ENCODE measurements around the gene DPH6.
"Not testable (repeated sequence)": the region's sequence is repeated elsewhere in the genome, so short reads cannot be mapped to it uniquely, and the experiment has no call there.

DPH6 gene

DNA sequence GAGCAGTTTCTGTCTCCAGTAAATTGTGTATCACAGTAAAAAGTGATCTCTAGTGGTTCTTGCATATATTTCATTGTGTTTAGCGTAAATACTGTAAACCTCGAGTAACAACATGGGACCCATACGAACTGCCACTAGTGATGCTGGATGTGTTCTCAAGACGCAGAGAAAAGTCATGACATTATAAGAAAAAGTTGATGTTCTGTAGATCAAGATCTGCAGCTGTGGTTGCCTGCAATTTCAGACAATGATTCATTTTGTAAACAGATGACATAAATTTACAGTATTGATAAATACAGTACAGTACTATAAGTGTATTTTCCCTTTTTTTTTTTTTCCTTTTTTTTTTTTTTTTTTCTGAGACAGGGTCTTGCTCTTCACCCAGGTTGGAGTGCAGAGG is 100.1 kb downstream of the DPH6 start:
- Histone ChIP-seq H3K9ac (no peak overlapping the region), H3K36me3 (no peaks in the 10 kb centered on the region)

DNA sequence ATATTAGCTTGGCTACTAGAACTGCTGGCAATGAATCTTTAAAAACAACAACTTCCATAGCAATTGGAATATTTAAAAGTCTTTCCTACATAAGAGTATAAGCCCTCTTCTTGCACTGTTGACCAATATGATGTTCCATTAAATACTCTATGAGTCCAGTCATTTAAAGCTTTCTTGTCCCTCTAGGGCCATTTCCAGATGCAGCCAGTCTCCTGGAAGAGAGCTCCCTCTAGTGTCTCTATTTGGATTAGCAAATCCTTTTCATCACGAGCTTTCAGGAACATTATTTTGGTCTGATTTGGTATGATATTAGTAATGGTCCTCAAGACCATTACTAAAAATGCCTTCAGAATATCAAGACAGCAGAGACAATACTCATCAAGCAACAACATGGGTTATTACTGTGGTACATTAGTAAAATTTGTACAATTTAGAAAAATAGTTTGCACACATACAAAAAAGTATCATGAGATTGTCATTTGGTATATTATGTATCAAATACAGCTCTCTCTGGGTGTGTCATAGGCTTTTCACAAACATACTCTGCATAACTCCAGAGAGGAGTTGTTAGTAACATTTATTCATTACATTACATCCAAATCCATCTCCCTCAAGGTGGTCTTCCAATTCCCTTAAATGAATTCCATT is 101.3 kb downstream of the DPH6 start:
- Histone ChIP-seq H3K9me3 (no peaks in the 10 kb centered on the region), H3K4me2 (no peak overlapping the region)

More for the DNA sequence above, 100.1 kb downstream of the DPH6 start:
- no peaks in the 10 kb centered on the region for H3K9me3 ChIP-seq
- no peak overlapping the region for H3K4me2 ChIP-seq
- no peaks in the 10 kb centered on the region for H4K20me1 ChIP-seq
- no peak for TF ChIP-seq Cebpa-rat (IDR thresholded peaks at IDR 0.05)
- no peak overlapping the region for H3K4me3 ChIP-seq
- no peak overlapping the region for H3K27ac ChIP-seq
- H3K27me3 ChIP-seq: no peaks in the 10 kb centered on the region
- no peaks in the 10 kb centered on the region for H3K4me1 ChIP-seq

DNA sequence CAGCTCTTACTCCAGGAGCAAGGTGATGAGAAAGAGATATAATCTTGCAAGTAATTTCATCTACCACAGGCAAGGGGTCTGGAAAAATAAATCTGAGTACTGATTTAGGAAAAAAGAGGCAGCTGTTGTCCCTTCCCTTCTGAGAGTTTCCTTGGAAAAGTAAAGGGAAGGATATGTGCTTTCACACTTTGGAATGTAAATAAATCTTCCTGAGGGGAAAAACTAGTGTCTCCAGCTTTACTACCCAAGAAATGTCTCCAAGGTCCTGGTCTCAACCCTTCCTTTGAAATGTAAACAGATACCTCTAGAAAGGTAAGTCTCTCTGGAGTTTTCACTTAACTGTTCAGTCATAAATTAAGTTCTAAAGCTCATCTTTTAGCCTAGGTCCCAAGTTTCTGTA is 102.6 kb downstream of the DPH6 start:
- no peaks in the 10 kb centered on the region for H3K4me1 ChIP-seq
- no peaks in the 10 kb centered on the region for H4K20me1 ChIP-seq
- H3K4me2 ChIP-seq: no peak overlapping the region
- H3K36me3 ChIP-seq: no peaks in the 10 kb centered on the region
- TF ChIP-seq Cebpa-rat (IDR thresholded peaks at IDR 0.05): no peak
- H3K9me3 ChIP-seq: no peaks in the 10 kb centered on the region
- H3K9ac ChIP-seq: no peak overlapping the region
- no peak overlapping the region for H3K27ac ChIP-seq
- H3K27me3 ChIP-seq: no peaks in the 10 kb centered on the region
- H3K4me3 ChIP-seq: no peak overlapping the region

More for the DNA sequence above, 101.3 kb downstream of the DPH6 start:
- H3K4me3 ChIP-seq: no peak overlapping the region
- H3K9ac ChIP-seq: no peak overlapping the region
- H4K20me1 ChIP-seq: no peaks in the 10 kb centered on the region
- H3K36me3 ChIP-seq: no peaks in the 10 kb centered on the region
- no peak for TF ChIP-seq Cebpa-rat (IDR thresholded peaks at IDR 0.05)
- no peak overlapping the region for H3K27ac ChIP-seq
- H3K4me1 ChIP-seq: no peaks in the 10 kb centered on the region
- H3K27me3 ChIP-seq: no peaks in the 10 kb centered on the region

DNA sequence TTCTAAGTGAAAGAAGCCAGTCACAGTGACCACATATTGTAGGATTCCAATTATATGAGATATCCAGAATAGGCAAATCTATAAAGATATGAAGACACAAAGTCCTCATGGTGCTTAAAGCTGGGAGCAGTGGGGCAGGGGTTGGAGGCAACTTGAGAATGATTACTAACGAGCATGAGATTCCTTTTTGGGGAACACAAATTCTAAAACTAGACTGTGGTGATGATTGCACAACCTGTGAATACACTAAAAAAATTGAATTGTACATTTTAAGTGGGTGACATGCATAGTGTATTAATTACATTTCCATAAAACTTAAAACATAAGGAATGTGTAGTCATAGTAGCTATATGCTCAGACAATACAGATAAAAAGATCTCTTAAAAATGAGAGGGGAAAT is 103.2 kb downstream of the DPH6 start:
- no peaks in the 10 kb centered on the region for H3K9me3 ChIP-seq
- no peak overlapping the region for H3K27ac ChIP-seq
- H4K20me1 ChIP-seq: no peaks in the 10 kb centered on the region
- no peak overlapping the region for H3K4me2 ChIP-seq
- H3K4me3 ChIP-seq: no peak overlapping the region
- no peaks in the 10 kb centered on the region for H3K4me1 ChIP-seq
- H3K9ac ChIP-seq: no peak overlapping the region
- no peak for TF ChIP-seq Cebpa-rat (IDR thresholded peaks at IDR 0.05)
- no peaks in the 10 kb centered on the region for H3K36me3 ChIP-seq
- H3K27me3 ChIP-seq: no peaks in the 10 kb centered on the region

DNA sequence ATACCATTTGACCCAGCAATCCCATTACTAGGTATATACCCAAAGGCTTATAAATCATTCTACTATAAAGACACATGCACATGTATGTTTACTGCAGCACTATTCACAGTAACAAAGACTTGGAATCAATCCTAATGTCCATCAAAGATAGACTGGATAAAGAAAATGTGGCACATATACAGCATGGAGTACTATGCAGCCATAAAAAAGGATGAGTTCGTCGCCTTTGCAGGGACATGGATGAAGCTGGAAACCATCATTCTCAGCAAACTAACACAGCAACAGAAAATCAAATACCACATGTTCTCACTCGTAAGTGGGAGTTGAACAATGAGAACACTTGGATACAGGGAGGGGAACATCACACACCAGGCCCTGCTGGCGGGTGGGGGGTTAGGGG is 104.7 kb downstream of the DPH6 start:
- H3K9ac ChIP-seq, H3K4me1 ChIP-seq, H3K27ac ChIP-seq, H3K36me3 ChIP-seq, H3K4me2 ChIP-seq, H3K9me3 ChIP-seq, H4K20me1 ChIP-seq, H3K4me3 ChIP-seq, H3K27me3 ChIP-seq: not testable (repeated sequence)

DNA sequence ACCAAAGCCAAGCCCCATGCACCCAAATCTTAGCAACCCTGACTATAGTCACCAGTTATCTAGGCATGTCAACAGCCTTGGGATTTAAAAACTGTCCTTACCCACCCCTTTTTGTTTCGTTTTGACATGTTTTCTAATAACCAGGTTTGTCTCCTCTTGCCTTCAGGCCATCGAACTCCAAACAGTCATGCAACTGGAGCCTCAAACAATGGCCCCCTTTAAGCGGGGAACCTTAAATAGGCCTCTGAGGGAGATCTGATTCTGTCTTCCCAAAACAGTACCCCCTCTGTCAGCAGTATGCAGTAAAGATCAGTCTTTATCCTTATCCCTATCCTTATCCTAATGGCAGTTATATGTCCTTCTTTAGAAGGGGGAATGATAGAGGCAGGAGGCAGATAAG is 105.7 kb downstream of the DPH6 start:
- H3K27me3 ChIP-seq: no peaks in the 10 kb centered on the region
- H3K9ac ChIP-seq: no peak overlapping the region
- no peak overlapping the region for H3K27ac ChIP-seq
- H3K9me3 ChIP-seq: peaks cover 19% of the 10 kb centered on the region
- H3K4me3 ChIP-seq: no peak overlapping the region
- no peaks in the 10 kb centered on the region for H4K20me1 ChIP-seq
- H3K4me1 ChIP-seq: no peaks in the 10 kb centered on the region
- TF ChIP-seq Cebpa-rat (IDR thresholded peaks at IDR 0.05): no peak
- H3K4me2 ChIP-seq: no peak overlapping the region
- 0 out of 2 replicates have a peak, but pooled peaks cover 5% of the 10 kb centered on the region for H3K36me3 ChIP-seq

DNA sequence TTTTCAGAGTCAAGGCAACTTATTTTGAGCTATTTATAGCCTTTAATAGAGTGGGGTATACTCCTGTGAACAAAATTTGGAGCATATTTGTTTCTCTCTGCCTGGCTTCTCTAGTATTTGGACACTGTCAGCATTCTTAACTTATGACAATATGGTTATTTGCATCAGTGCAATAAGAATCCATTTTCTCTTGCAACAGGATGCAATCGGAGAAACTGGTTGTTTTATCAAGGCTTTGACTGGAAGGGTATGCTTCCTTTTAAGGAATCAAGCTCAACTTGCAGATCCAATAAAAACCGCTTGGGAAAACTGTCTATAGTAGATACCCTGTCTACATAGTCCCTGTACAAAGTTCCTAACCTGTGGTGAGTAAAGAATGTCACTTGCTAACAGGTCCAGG is 106.7 kb downstream of the DPH6 start:
- no peak overlapping the region for H3K9ac ChIP-seq
- no peak overlapping the region for H3K27ac ChIP-seq
- 0 out of 2 replicates have a peak, but pooled peaks cover 5% of the 10 kb centered on the region for H3K36me3 ChIP-seq
- H3K27me3 ChIP-seq: no peaks in the 10 kb centered on the region
- no peaks in the 10 kb centered on the region for H4K20me1 ChIP-seq
- TF ChIP-seq Cebpa-rat (IDR thresholded peaks at IDR 0.05): no peak
- H3K9me3 ChIP-seq: peaks cover 22% of the 10 kb centered on the region
- H3K4me2 ChIP-seq: no peak overlapping the region
- no peak overlapping the region for H3K4me3 ChIP-seq
- H3K4me1 ChIP-seq: no peaks in the 10 kb centered on the region

DNA sequence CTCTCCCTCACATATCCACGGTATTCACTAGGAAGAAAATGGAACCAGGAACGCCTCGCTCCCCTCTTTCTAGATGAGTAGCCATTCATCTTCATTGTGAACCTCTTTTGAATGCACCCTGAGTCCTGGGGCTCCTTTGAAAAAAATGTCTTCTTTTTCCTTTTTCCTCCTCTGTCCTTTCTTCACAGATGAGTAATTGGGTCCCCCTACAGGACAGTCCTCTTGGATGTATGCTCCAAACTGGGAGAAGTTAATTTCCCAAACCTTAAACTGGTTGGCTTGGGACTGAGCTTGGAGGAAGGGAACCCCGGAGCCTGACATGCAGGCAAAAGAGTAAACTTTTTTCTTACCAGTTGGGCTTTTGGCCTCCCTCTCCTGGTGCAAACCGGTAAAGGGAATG is 108.8 kb downstream of the DPH6 start:
- peaks cover 22% of the 10 kb centered on the region for H3K9me3 ChIP-seq
- H3K4me3 ChIP-seq: no peak overlapping the region
- H3K4me2 ChIP-seq: no peak overlapping the region
- H3K9ac ChIP-seq: no peak overlapping the region
- H3K36me3 ChIP-seq: 0 out of 2 replicates have a peak, but pooled peaks cover 5% of the 10 kb centered on the region
- H3K27me3 ChIP-seq: no peaks in the 10 kb centered on the region
- H4K20me1 ChIP-seq: no peaks in the 10 kb centered on the region
- H3K4me1 ChIP-seq: no peaks in the 10 kb centered on the region
- no peak for TF ChIP-seq Cebpa-rat (IDR thresholded peaks at IDR 0.05)
- no peak overlapping the region for H3K27ac ChIP-seq

DNA sequence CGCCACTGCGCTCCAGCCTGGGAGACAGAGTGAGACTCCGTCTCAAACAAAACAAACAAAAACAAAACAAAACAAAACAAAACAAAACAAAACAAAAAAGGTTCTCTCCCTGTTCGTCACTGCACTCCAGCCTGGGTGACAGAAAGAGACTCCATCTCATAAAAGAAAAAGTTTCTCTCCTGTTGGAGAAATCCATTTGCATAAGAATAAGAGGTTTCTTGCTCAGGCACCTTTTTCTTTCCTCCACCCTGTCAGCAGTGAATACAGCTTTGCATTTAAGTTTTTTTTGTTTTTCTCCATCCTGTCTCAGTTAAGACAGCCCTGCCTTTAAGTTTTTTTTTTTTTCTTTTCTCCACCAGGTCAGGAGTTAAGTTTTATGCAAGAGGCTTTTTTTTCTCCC is 109.5 kb downstream of the DPH6 start:
- H3K9ac ChIP-seq: no peak overlapping the region
- no peak overlapping the region for H3K4me2 ChIP-seq
- 0 out of 2 replicates have a peak, but pooled peaks cover 5% of the 10 kb centered on the region for H3K36me3 ChIP-seq
- no peaks in the 10 kb centered on the region for H4K20me1 ChIP-seq
- H3K4me1 ChIP-seq: no peaks in the 10 kb centered on the region
- H3K4me3 ChIP-seq: no peak overlapping the region
- TF ChIP-seq Cebpa-rat (IDR thresholded peaks at IDR 0.05): no peak
- no peaks in the 10 kb centered on the region for H3K27me3 ChIP-seq
- peaks cover 22% of the 10 kb centered on the region for H3K9me3 ChIP-seq
- H3K27ac ChIP-seq: no peak overlapping the region

DNA sequence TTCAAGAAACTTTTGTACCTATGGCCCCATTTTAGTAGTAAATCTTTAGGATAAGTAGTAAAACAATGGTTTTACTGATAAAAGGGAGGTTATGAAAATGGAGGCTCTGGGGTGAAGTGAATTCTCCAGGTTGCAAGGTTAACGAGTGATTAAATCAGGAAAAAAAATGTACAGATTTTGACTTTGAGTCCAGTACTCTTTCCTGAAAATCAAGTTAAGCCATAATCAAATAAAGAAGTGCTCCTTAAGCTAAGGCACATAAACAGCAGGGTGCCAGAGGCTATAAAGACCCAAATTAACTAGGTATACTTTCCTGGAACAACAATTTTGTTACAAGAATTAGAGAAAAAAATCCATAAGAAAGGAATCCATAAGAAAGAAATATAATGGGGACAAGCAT is 114.7 kb downstream of the DPH6 start:
- Histone ChIP-seq H3K4me3 (no peak overlapping the region), H3K27ac (no peak overlapping the region), H4K20me1 (no peaks in the 10 kb centered on the region), H3K27me3 (no peaks in the 10 kb centered on the region), H3K4me2 (no peak overlapping the region), H3K9me3 (peaks cover 13% of the 10 kb centered on the region), H3K9ac (no peak overlapping the region), H3K4me1 (no peaks in the 10 kb centered on the region), H3K36me3 (0 out of 2 replicates have a peak, but pooled peaks cover 5% of the 10 kb centered on the region)
- no peak for TF ChIP-seq Cebpa-rat (IDR thresholded peaks at IDR 0.05)

DNA sequence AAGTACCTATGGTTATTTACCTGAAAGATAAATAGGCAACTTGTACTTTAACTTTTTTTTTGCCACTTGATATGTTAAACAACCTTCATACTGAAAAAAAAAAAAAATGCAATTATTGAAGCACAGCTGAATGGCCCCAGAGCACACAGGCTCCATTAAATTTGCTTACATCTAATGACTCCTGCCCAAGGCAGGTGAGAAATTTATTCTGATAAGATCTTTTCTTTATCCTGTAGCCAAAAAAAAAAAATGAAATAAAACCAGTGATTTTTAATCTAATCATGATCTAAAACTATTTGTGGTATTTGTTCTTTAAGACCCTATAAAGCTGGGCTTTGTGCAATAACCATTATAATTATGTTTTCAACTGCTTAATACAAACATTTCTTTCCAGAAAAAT is 115.7 kb downstream of the DPH6 start:
- Histone ChIP-seq H3K9ac (no peak overlapping the region), H3K27me3 (no peaks in the 10 kb centered on the region), H4K20me1 (no peaks in the 10 kb centered on the region), H3K36me3 (no peaks in the 10 kb centered on the region), H3K9me3 (peaks cover 4% of the 10 kb centered on the region), H3K4me2 (no peak overlapping the region), H3K4me1 (no peaks in the 10 kb centered on the region), H3K27ac (no peak overlapping the region), H3K4me3 (no peak overlapping the region)
- TF ChIP-seq Cebpa-rat (IDR thresholded peaks at IDR 0.05): no peak
